Tibial nerve (tissue), 4 donors: ENCODE data around the gene ADGRG6. TPM values are rescaled to one million over a fixed set of nuclear protein-coding genes. Genes with fewer than 3 reads are reported as not detected.
A peak's percentile ranks its signal among the peaks of the same experiment; 100 is the strongest.
"Not testable (repeated sequence)": the region's sequence is repeated elsewhere in the genome, so short reads cannot be mapped to it uniquely, and the experiment has no call there.

ENCODE experiments used
- DNase-seq, 2 donors: peaks; one replicate each; pipeline ENCODE4 v3.0.0-alpha.2; 2019; ENCODE audit warnings: low spot score in 2 of 2
- H3K27ac ChIP-seq, 4 donors: fragments of 200-600 bp; sonication (generic) in 3 of 4; one replicate each; pipeline ENCODE4 v1.5.1; 2017 to 2019; ENCODE audit warnings: mild to moderate bottlenecking in 1 of 4
- H3K27me3 ChIP-seq, 2 donors: fragments of 200-600 bp; sonication (generic) in 1 of 2; one replicate each; pipeline versions ENCODE4 v1.5.1 to v1.6.0; 2017 to 2019
- H3K36me3 ChIP-seq, 3 donors: fragments of 200-600 bp; sonication (generic); one replicate each; pipeline ENCODE4 v1.5.1; 2018 to 2019
- H3K4me1 ChIP-seq, 4 donors: fragments of 200-600 bp; sonication (generic) in 3 of 4; one replicate each; pipeline ENCODE4 v1.5.1; 2017 to 2019
- H3K4me3 ChIP-seq, 4 donors: fragments of 200-600 bp; sonication (generic) in 3 of 4; one replicate each; pipeline ENCODE4 v1.5.1; 2017 to 2019; ENCODE audit warnings: mild to moderate bottlenecking in 1 of 4, moderate library complexity in 1 of 4
- H3K9me3 ChIP-seq, 4 donors: fragments of 200-600 bp; sonication (generic) in 3 of 4; one replicate each; pipeline ENCODE4 v1.5.1; 2017 to 2019
- EP300 ChIP-seq, 2 donors: sonication (generic); formaldehyde crosslinking; IDR thresholded peaks; one replicate each; pipeline ENCODE4 v1.6.1; 2017; ENCODE audit warnings: antibody characterized with exemption in 2 of 2, mild to moderate bottlenecking in 1 of 2
- POLR2A ChIP-seq, 2 donors: fragments of 450-650 bp; IDR thresholded peaks; one replicate each; pipeline ENCODE4 v1.6.1; 2017; ENCODE audit warnings: antibody characterized with exemption in 2 of 2, mild to moderate bottlenecking in 2 of 2, moderate library complexity in 2 of 2
- WGBS, 2 donors: methylation state at CpG; one replicate each; pipeline ENCODE4 v1.1.5; 2018; 5-methylcytosine and 5-hydroxymethylcytosine counted together
- total RNA-seq, 4 donors: library from RNA; depleted of rRNA; stranded (reverse); fragments of >200 nt; gene quantifications; one replicate each; pipeline ENCODE4 v1.1.0, GENCODE V29; 2016
- TF ChIP-seq, protein P1 (sequence below), 5 experiments: fragments of 200-600 bp in 3 of 5; fragments of 450-650 bp in 2 of 5; sonication (generic) in 3 of 5; IDR thresholded peaks; one replicate each; pipeline ENCODE4 v1.5.1; 2016 to 2019; ENCODE audit warnings: antibody characterized with exemption in 5 of 5, mild to moderate bottlenecking in 3 of 5, moderate library complexity in 2 of 5

The ADGRG6 gene
- total RNA-seq, 4 donors from 2014 or later, result 35.4 to 59.9 (median 39.1) TPM

DNA sequence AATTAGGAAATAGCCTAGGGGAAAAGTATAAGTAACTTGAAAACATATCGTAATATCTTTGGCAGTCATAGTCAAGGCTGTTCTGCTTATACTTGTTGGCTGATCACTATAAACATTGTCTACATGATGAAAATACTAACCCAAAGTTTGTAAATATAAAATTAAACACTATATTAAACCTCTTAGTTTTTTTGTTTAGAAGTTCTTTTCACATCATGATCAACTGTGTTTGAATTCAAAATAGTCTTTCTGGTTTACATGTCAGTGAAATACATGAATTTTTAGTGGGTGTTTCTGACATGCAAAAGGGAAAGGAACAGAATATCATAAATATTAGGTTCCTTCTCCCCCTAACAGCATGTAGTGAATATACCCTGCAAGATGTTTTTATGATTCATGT lies 43.5 kb downstream of the ADGRG6 start:
- no peaks in the 10 kb centered on the region for H3K27me3 ChIP-seq

DNA sequence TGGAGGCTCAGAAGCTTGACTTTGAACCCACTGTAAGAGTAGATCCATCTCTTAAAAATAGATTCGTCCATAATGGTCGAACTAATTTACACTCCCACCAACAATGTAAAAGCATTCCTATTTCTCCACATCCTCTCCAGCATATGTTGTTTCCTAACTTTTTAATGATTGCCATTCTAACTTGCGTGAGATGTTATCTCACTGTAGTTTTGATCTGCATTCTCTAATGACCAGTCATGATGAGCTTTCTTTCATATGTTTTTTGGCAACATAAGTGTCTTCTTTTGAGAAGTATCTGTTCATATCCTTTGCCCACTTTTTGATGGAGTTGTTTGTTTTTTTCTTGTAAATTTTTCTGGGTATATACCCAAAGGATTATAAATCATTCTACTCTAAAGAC lies 44.4 kb downstream of the ADGRG6 start:
- H3K4me3 ChIP-seq, DNase-seq, H3K27ac ChIP-seq, H3K36me3 ChIP-seq, H3K27me3 ChIP-seq, H3K9me3 ChIP-seq: not testable (repeated sequence)
- 78 to 91% methylated on average over 3 of the region's 3 CpGs for WGBS, 2 donors
- H3K4me1 ChIP-seq, result peaks cover 0 to 10% (median 0%) of the 10 kb centered on the region in 4 donors

More for the DNA sequence above, 43.5 kb downstream of the ADGRG6 start:
- H3K36me3 ChIP-seq, result no peaks in the 10 kb centered on the region
- peaks cover 0 to 10% (median 0%) of the 10 kb centered on the region in 4 donors for H3K4me1 ChIP-seq
- no peak for DNase-seq
- H3K27ac ChIP-seq, result peak overlapping the region in 1 of 4 donors; percentile 4
- H3K4me3 ChIP-seq, result no peak overlapping the region
- TF ChIP-seq EP300 (IDR thresholded peaks at IDR 0.05), result no peak
- TF ChIP-seq, protein P1, sequence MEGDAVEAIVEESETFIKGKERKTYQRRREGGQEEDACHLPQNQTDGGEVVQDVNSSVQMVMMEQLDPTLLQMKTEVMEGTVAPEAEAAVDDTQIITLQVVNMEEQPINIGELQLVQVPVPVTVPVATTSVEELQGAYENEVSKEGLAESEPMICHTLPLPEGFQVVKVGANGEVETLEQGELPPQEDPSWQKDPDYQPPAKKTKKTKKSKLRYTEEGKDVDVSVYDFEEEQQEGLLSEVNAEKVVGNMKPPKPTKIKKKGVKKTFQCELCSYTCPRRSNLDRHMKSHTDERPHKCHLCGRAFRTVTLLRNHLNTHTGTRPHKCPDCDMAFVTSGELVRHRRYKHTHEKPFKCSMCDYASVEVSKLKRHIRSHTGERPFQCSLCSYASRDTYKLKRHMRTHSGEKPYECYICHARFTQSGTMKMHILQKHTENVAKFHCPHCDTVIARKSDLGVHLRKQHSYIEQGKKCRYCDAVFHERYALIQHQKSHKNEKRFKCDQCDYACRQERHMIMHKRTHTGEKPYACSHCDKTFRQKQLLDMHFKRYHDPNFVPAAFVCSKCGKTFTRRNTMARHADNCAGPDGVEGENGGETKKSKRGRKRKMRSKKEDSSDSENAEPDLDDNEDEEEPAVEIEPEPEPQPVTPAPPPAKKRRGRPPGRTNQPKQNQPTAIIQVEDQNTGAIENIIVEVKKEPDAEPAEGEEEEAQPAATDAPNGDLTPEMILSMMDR (IDR thresholded peaks at IDR 0.05), result no peak
- no peak for TF ChIP-seq POLR2A (IDR thresholded peaks at IDR 0.05)
- WGBS, 2 donors, result 55 to 64% methylated on average over 1 of the region's 1 CpG
- no peaks in the 10 kb centered on the region for H3K9me3 ChIP-seq

DNA sequence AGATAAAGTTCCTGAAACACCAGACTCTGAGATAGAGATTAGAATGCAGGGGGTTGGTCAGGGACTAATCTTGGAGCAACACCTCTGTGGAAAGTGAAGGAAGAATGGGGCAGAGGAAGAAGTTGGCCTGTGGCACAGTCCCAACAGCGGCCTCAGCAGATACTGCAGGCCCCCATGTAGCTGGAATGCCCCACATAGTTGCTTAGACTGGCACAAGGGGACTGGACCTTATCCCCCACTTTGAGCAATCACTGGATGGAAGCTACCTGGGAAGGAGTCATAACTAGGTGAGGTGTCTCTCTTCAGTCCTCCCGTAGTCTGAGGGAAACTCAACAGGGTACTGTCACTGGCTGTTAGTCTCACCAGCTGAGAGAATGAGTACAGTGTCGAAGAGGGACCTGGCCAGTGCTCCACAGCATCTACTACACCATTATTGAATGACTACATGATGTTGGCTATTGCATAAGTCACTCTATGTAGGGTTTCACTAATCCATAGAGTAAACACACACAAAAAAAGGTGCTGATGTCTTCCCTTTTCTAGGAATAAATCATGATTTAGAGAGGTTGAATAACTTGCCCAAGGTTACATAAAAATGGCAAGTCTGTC lies 47.5 kb downstream of the ADGRG6 start:
- Histone ChIP-seq H3K4me3 (no peak overlapping the region), H3K9me3 (peaks cover 0 to 8% (median 2%) of the 10 kb centered on the region in 4 donors), H3K4me1 (peaks cover 0 to 18% (median 3%) of the 10 kb centered on the region in 4 donors), H3K27ac (no peak overlapping the region), H3K36me3 (no peaks in the 10 kb centered on the region), H3K27me3 (no peaks in the 10 kb centered on the region)
- TF ChIP-seq POLR2A (IDR thresholded peaks at IDR 0.05), result no peak
- TF ChIP-seq EP300 (IDR thresholded peaks at IDR 0.05), result no peak
- TF ChIP-seq, protein P1 (IDR thresholded peaks at IDR 0.05), result no peak
- 85 to 95% methylated on average over 3 of the region's 3 CpGs for WGBS, 2 donors
- no peak for DNase-seq

DNA sequence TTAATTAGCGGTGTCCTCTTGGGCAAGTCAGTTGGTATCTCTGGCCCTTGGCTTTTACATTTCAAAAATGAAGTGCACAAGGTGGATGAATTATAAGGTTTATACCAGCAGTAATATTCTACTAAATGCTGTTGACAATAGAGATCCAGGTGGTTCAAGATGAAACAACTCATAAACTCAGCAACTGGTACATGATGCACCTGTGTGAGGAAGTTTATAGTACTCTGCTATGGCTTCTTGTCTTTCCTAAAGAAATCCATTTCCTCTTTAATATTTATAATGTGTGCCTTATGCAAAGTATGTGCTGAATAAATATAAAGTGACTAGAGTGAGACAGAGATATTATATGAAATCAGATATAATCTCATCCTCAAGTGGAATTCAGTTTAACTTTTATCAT lies 48.5 kb downstream of the ADGRG6 start:
- TF ChIP-seq POLR2A (IDR thresholded peaks at IDR 0.05) (no peak), EP300 (IDR thresholded peaks at IDR 0.05) (no peak)
- TF ChIP-seq, protein P1 (IDR thresholded peaks at IDR 0.05), result no peak
- Histone ChIP-seq H3K4me1 (peaks cover 0 to 19% (median 3%) of the 10 kb centered on the region in 4 donors), H3K36me3 (no peaks in the 10 kb centered on the region), H3K27ac (no peak overlapping the region), H3K27me3 (no peaks in the 10 kb centered on the region), H3K9me3 (peaks cover 0 to 8% (median 2%) of the 10 kb centered on the region in 4 donors), H3K4me3 (no peak overlapping the region)
- 96 to 100% methylated on average over 1 of the region's 1 CpG for WGBS, 2 donors
- DNase-seq, result no peak

DNA sequence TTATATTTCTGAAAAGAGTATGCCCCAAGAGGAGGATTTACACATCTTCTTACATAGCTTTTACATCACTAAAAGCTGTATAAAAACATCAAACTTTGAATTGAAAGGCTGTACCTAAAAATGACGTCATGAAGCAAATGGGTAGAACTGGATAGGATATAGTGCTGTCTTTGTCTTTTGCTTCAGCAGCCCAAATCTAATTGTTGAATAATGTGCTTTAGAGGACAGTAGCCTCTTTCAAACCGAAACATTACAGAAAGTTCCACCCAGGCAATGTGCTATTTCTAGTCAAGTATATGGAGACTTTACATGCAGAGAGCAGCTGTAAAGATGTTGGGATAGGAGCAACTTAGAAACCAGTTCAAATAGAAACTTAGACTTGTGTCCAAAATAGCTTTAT lies 51.9 kb downstream of the ADGRG6 start:
- Histone ChIP-seq H3K4me1 (peaks cover 0 to 44% (median 3%) of the 10 kb centered on the region in 4 donors), H3K36me3 (no peaks in the 10 kb centered on the region), H3K27ac (peak overlapping the region in 3 of 4 donors; percentile 55 to 85 (median 84)), H3K27me3 (no peaks in the 10 kb centered on the region), H3K9me3 (peaks cover 0 to 8% (median 2%) of the 10 kb centered on the region in 4 donors), H3K4me3 (peak overlapping the region in 1 of 4 donors; percentile 22)
- 33 to 43% methylated on average over 2 of the region's 2 CpGs for WGBS, 2 donors
- peak in 1 of 2 donors; percentile 35 for TF ChIP-seq POLR2A (IDR thresholded peaks at IDR 0.05)
- TF ChIP-seq, protein P1 (IDR thresholded peaks at IDR 0.05), result no peak
- peak; percentile 7 to 74 for TF ChIP-seq EP300 (IDR thresholded peaks at IDR 0.05)
- no peak for DNase-seq
